ENCODE measurements around the gene JAKMIP3.

JAKMIP3 gene

DNA sequence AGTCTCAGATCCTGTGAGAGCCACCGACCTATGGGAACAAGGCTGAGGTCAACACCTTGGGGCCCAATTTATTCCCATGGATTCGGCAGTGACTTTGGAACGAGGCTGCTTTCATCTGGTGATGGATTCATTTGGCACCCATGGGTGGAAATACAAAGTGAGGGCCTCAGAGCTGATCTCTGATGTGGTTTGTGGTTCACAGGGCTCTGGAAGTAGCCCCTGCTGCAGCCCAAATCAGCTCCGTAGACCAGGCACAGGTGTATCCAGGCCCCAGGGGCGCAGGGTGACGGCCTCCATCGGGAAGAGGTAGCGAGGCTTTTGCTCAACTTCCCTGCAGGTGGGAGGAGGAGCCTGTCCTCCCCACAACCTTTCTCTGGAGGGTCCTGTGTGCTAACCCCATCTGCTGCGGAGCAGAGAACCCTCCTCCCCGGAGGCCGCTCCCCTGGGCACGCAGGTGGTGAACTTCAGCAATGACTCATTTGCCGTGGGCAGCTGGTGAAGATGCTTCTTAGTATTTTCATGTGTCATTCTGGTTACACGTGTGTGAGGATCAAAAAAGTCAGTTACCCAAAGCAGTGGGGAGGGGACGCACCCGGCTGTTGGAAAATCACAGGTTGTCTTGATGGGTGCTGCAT lies 7.5 kb upstream of the JAKMIP3 start:
- no peak for DNase-seq (ENCODE audit: extremely low read depth, low read depth)
- H3K4me3 ChIP-seq (replicated peaks; ENCODE audit: low read depth, low read length) = no peak overlapping the region
- TF ChIP-seq, protein P1, sequence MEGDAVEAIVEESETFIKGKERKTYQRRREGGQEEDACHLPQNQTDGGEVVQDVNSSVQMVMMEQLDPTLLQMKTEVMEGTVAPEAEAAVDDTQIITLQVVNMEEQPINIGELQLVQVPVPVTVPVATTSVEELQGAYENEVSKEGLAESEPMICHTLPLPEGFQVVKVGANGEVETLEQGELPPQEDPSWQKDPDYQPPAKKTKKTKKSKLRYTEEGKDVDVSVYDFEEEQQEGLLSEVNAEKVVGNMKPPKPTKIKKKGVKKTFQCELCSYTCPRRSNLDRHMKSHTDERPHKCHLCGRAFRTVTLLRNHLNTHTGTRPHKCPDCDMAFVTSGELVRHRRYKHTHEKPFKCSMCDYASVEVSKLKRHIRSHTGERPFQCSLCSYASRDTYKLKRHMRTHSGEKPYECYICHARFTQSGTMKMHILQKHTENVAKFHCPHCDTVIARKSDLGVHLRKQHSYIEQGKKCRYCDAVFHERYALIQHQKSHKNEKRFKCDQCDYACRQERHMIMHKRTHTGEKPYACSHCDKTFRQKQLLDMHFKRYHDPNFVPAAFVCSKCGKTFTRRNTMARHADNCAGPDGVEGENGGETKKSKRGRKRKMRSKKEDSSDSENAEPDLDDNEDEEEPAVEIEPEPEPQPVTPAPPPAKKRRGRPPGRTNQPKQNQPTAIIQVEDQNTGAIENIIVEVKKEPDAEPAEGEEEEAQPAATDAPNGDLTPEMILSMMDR (IDR thresholded peaks at IDR 0.05; ENCODE audit: low read depth, low read length, missing control alignments) = no peak

DNA sequence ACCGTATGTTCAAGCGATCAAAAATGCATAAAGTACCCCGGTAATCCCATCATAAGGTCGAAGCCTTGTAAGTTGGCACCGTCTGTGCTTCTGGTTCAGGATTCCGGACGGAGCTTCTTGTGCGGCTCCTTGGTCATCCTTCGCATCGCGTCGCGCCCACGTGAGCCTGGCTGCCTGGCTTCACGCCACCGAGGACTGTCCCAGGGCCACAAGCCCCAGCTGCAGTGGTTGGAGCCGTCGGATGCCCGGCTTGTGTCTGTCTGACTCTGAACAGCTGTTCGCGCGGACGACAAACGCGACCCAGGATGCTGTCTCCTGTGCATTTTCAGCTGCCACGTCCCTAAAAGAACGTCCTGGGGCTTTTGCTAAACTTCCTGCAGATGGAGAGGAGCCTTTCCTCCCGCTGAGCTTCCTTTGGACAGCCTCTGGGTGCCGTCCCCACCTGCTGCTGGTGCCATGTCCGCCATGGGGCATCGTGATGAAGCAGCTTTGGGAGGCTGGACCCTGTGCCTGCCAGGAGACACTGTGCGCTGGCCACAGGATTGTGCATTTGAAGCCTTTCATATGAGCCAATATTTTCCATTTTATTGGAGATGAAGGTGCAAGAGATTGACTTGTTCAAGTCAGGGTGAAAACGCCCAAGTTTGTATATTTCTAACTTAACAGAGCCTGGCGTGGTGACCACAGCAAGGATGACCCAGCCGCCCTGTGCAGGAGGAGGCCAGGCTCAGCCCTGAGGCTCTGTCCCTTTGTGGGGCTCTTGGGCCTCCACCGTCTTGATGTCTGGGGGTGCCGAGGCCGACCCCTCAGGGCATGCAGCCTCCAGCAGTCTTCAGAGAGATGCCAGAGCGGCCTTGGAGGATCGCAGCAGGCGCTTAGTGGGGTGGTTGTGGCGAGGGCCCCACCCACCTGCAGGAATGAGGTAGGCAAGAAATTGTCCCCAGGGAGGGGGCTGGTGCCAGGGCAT lies 6.7 kb upstream of the JAKMIP3 start:
- DNase-seq (ENCODE audit: extremely low read depth, low read depth) = no peak
- no peak overlapping the region for H3K4me3 ChIP-seq (replicated peaks; ENCODE audit: low read depth, low read length)
- TF ChIP-seq, protein P1 (IDR thresholded peaks at IDR 0.05; ENCODE audit: low read depth, low read length, missing control alignments) = no peak

DNA sequence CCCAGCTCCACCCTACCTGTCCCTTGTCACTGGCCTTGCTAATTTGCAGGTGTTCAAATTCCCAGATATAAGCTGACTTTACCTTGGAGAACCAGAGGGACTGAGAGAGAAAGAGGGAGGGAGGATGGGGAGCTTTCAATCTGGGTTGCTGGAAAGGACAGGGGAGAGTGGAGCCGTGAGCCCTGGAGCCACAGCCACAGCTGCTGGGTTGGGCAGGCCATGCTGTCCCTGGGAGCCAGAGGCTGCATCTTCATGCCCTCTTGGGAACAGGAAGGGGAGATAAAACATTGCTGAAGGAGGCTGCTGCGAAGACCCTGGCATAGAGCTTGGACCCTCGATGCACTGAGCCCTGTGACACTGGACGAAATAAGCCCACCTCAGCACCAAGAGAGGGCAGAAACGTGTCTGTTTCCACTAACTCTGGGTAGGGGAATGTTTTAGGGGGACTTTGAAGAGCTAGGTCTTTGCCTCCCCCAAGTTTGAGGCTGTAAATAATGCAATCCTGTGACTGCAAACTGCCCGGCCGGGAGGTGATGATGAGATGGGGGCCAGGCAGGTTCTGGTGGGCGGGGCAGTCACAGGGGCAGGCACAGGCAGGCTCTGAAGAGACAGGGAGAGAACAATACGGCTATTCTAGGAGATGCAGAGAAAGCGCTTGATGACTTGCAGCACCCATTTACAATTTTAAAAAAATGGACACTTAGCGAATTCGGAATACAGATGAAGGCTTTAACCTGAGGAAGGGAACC lies 5.8 kb upstream of the JAKMIP3 start:
- H3K4me3 ChIP-seq (replicated peaks; ENCODE audit: low read depth, low read length) = no peak overlapping the region
- TF ChIP-seq, protein P1 (IDR thresholded peaks at IDR 0.05; ENCODE audit: low read depth, low read length, missing control alignments) = no peak
- no peak for DNase-seq (ENCODE audit: extremely low read depth, low read depth)

DNA sequence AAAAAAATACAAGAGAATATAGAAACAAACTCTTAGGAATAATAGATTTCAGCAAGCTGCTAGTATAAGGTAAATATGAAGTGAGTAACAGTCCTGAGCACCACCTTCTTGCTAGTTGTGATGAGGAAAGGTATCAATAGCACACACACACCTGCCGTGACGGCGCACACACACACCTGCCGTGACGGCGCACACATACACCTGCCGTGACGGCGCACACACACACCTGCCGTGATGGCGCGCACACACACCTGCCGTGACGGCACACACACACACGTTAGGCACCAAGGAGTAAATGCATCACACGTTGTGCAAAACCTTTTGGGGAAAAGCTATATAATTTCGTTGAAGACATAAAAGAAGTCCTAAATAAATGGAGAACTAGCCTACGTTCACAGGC lies 4.7 kb upstream of the JAKMIP3 start:
- no peak overlapping the region for H3K4me3 ChIP-seq (replicated peaks; ENCODE audit: low read depth, low read length)
- TF ChIP-seq, protein P1 (IDR thresholded peaks at IDR 0.05; ENCODE audit: low read depth, low read length, missing control alignments) = no peak
- no peak for DNase-seq (ENCODE audit: extremely low read depth, low read depth)

DNA sequence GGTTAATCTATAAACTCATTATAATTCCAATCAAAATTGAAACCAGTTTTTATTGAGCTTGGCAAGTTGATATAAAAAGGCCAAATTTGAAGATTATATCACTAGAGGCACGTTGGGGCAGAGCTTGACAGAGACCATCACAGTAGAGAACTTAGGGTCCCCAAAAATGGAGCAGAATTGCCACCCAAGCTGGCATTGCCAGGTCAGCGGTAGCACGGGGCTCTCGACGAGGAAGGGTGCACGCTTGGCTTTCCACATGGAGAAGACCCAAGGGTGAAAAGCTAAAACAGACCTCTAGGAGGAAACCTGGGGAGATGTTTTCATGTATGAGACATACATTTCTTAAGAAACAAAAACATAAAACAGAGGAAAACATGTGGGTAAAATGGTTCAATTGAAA lies 4.3 kb upstream of the JAKMIP3 start:
- TF ChIP-seq, protein P1 (IDR thresholded peaks at IDR 0.05; ENCODE audit: low read depth, low read length, missing control alignments) = no peak
- no peak for DNase-seq (ENCODE audit: extremely low read depth, low read depth)

DNA sequence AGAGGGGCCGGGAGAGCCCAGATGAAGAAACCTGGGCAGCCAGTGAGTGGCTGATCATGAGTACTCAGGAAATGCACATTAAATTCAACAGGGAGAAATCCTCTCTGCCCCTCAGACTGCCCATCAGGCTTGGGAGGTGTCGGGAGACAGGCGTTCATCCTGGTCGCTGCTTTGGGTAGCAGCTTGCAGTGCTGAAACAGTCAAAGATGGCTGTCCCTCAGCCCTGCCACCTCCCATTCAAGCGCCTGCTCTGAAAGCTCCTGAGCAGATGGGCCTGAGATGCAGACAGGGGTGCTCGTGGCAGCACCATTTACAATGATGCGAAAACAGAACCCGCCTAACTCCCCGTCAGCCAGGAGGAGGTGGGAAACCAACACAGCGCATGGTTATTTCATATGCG lies 3.6 kb upstream of the JAKMIP3 start:
- H3K4me3 ChIP-seq (replicated peaks; ENCODE audit: low read depth, low read length) = no peak overlapping the region
- TF ChIP-seq, protein P1 (IDR thresholded peaks at IDR 0.05; ENCODE audit: low read depth, low read length, missing control alignments) = no peak
- DNase-seq (ENCODE audit: extremely low read depth, low read depth) = no peak

More for the DNA sequence above, 4.3 kb upstream of the JAKMIP3 start:
- no peak overlapping the region for H3K4me3 ChIP-seq (replicated peaks; ENCODE audit: low read depth, low read length)

All from HFF-Myc (cell line).